Omental fat pad (tissue), 4 donors: Measurements from ENCODE around the gene AKAIN1. TPM values are rescaled to one million over a fixed set of nuclear protein-coding genes. Genes with fewer than 3 reads are reported as not detected.

Source experiments
- ATAC-seq: fragments of 150-250 bp; one replicate; pipeline ENCODE4 v1.9.1; 2016; ENCODE audit warnings: mild to moderate bottlenecking, moderate library complexity; ENCODE audit not compliant: low FRiP score
- DNase-seq: peaks from one replicate; pipeline ENCODE4 v3.0.0-alpha.2; 2019; ENCODE audit warnings: low spot score
- CTCF ChIP-seq, 3 donors: fragments of 450-650 bp; IDR thresholded peaks; one replicate each; pipeline ENCODE4 v1.5.1; 2016 to 2017; ENCODE audit warnings: antibody characterized with exemption in 3 of 3, mild to moderate bottlenecking in 3 of 3, moderate library complexity in 2 of 3
- total RNA-seq, 4 donors: library from RNA; depleted of rRNA; stranded (reverse); fragments of >200 nt; gene quantifications; one replicate each; pipeline ENCODE4 v1.1.0, GENCODE V29; 2016

AKAIN1 gene
- total RNA-seq, 4 donors from 2014 or later = not detected

- ATAC-seq (no peak), DNase-seq (no peak)
- TF ChIP-seq CTCF (IDR thresholded peaks at IDR 0.05) = no peak
These were observed 44.6 kb downstream of the AKAIN1 start for GRCh38 chr18:5152343-5153020.

- no peak for DNase-seq
- no peak for ATAC-seq
- TF ChIP-seq CTCF (IDR thresholded peaks at IDR 0.05) = no peak
These were observed 46.2 kb downstream of the AKAIN1 start for GRCh38 chr18:5150894-5151293.

DNA sequence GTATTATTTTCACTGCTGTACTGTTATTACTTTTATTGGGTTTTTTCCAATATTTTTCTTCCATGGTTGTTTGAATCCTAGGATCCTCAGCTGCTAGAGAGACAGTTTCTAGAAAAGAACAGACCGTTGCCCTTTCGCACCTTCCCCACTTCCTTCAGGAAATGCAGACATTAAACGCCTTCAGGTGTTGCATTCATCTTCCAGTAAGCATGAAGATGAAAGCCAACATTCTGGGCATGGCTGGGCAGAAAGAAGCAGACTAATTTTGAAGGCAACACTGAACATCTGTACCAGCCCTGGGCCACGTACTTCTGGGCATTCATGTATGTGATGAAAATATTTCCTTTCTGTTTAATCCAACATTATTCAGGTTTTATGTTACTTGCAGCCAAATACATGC is 51.0 kb downstream of the AKAIN1 start:
- DNase-seq = no peak
- ATAC-seq = no peak
- no peak for TF ChIP-seq CTCF (IDR thresholded peaks at IDR 0.05)

DNA sequence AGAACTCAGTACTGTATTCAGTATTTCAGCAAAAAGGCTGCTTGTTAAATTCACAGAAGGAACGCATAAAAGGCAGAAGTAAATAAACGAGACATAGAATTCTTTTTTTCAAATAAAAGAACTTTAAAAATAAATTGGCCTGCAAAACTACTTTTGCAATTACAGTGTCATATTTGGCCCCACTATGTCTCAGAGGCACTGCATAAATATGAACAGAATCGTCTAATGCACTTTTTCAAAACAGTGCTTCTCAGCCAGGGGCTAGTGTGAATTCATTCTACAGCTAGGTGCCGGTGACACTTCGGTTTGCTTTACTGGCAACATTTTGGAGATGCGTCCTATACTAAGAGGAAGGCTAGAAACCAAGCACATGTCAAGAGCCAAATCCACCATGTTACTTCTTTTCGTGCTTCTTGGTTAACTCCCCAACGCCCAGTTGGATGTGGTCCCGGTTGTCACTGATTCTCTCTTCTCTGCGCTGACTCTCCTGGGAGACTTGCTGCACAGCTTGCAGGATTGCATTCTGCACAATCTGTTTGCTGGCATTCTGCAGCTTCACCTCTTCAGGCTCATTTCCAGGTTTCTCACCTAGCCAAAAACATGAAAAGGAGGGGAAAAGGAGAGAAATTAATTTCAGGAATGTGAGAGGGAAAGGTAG is 51.8 kb downstream of the AKAIN1 start:
- TF ChIP-seq CTCF (IDR thresholded peaks at IDR 0.05) = no peak
- DNase-seq = no peak
- no peak for ATAC-seq

GRCh38 chr18:5144629-5145028 is 52.4 kb downstream of the AKAIN1 start:
- DNase-seq = no peak
- no peak for TF ChIP-seq CTCF (IDR thresholded peaks at IDR 0.05)
- no peak for ATAC-seq

GRCh38 chr18:5142859-5143258 is 54.2 kb downstream of the AKAIN1 start:
- ATAC-seq (no peak), DNase-seq (no peak)
- TF ChIP-seq CTCF (IDR thresholded peaks at IDR 0.05) = no peak

GRCh38 chr18:5142131-5142530 is 54.9 kb downstream of the AKAIN1 start:
- no peak for DNase-seq
- TF ChIP-seq CTCF (IDR thresholded peaks at IDR 0.05) = no peak

More at GRCh38 chr18:5142131-5142530, 54.9 kb downstream of the AKAIN1 start:
- no peak for ATAC-seq
